ENCODE data around the gene RELN. TPM values are rescaled to one million over a fixed set of nuclear protein-coding genes. Genes with fewer than 3 reads are reported as not detected.

RELN gene
- total and polyA plus RNA-seq, 5 donors from 2014 or later, result not detected

GRCh38 chr7:103951311-103951710 lies 38.1 kb downstream of the RELN start:
- H3K4me3 Mint-ChIP-seq, result no peak overlapping the region
- H3K9me3 ChIP-seq (ENCODE audit: control insufficient read depth in 2 of 2, low read length in 2 of 2), result no peaks in the 10 kb centered on the region
- H3K4me3 ChIP-seq (ENCODE audit: low read depth, low read length), result no peak overlapping the region
- H3K4me1 Mint-ChIP-seq, result no peaks in the 10 kb centered on the region
- ATAC-seq (ENCODE audit: low read depth in 2 of 2) (no peak), DNase-seq (no peak)
- no peaks in the 10 kb centered on the region for H3K36me3 Mint-ChIP-seq
- no peaks in the 10 kb centered on the region for H3K4me1 ChIP-seq (ENCODE audit: control insufficient read depth, insufficient read depth, low read length, poor library complexity, severe bottlenecking)
- H3K27me3 ChIP-seq (ENCODE audit: control insufficient read depth, insufficient read depth, low read length), result no peaks in the 10 kb centered on the region
- H3K9me3 Mint-ChIP-seq, result no peaks in the 10 kb centered on the region
- H3K36me3 ChIP-seq (ENCODE audit: control insufficient read depth, insufficient read depth, low read length), result no peaks in the 10 kb centered on the region
- no peak overlapping the region for H3K27ac ChIP-seq (ENCODE audit: insufficient read depth, low read length, poor library complexity, severe bottlenecking)
- H3K27me3 Mint-ChIP-seq, result peaks cover 14% of the 10 kb centered on the region
- H3K27ac Mint-ChIP-seq, result no peak overlapping the region

- Histone ChIP-seq H3K4me1 (ENCODE audit: control insufficient read depth, insufficient read depth, low read length, poor library complexity, severe bottlenecking) (no peaks in the 10 kb centered on the region), H3K9me3 (ENCODE audit: control insufficient read depth in 2 of 2, low read length in 2 of 2) (no peaks in the 10 kb centered on the region), H3K27ac (ENCODE audit: insufficient read depth, low read length, poor library complexity, severe bottlenecking) (no peak overlapping the region), H3K36me3 (ENCODE audit: control insufficient read depth, insufficient read depth, low read length) (no peaks in the 10 kb centered on the region), H3K4me3 (ENCODE audit: low read depth, low read length) (no peak overlapping the region), H3K27me3 (ENCODE audit: control insufficient read depth, insufficient read depth, low read length) (no peaks in the 10 kb centered on the region)
- Mint-ChIP-seq H3K4me1 (no peaks in the 10 kb centered on the region), H3K27me3 (peaks cover 5% of the 10 kb centered on the region), H3K36me3 (no peaks in the 10 kb centered on the region), H3K9me3 (no peaks in the 10 kb centered on the region), H3K4me3 (no peak overlapping the region), H3K27ac (no peak overlapping the region)
- no peak for ATAC-seq (ENCODE audit: low read depth in 2 of 2)
- no peak for DNase-seq
Observed at GRCh38 chr7:103949374-103949773, 40.1 kb downstream of the RELN start.

GRCh38 chr7:103947026-103947655 lies 42.3 kb downstream of the RELN start:
- DNase-seq, result no peak
- Mint-ChIP-seq H3K27me3 (peaks cover 5% of the 10 kb centered on the region), H3K4me3 (no peak overlapping the region), H3K4me1 (no peaks in the 10 kb centered on the region), H3K36me3 (no peaks in the 10 kb centered on the region), H3K9me3 (no peaks in the 10 kb centered on the region), H3K27ac (no peak overlapping the region)
- H3K36me3 ChIP-seq (ENCODE audit: control insufficient read depth, insufficient read depth, low read length), result no peaks in the 10 kb centered on the region
- no peak for ATAC-seq (ENCODE audit: low read depth in 2 of 2)
- no peaks in the 10 kb centered on the region for H3K4me1 ChIP-seq (ENCODE audit: control insufficient read depth, insufficient read depth, low read length, poor library complexity, severe bottlenecking)
- H3K4me3 ChIP-seq (ENCODE audit: low read depth, low read length), result no peak overlapping the region
- H3K27me3 ChIP-seq (ENCODE audit: control insufficient read depth, insufficient read depth, low read length), result no peaks in the 10 kb centered on the region
- H3K27ac ChIP-seq (ENCODE audit: insufficient read depth, low read length, poor library complexity, severe bottlenecking), result no peak overlapping the region
- H3K9me3 ChIP-seq (ENCODE audit: control insufficient read depth in 2 of 2, low read length in 2 of 2), result no peaks in the 10 kb centered on the region

- H3K9me3 ChIP-seq (ENCODE audit: control insufficient read depth in 2 of 2, low read length in 2 of 2), result no peaks in the 10 kb centered on the region
- no peaks in the 10 kb centered on the region for H3K9me3 Mint-ChIP-seq
- no peak for DNase-seq
- H3K4me3 ChIP-seq (ENCODE audit: low read depth, low read length), result no peak overlapping the region
- peaks cover 11% of the 10 kb centered on the region for H3K27me3 Mint-ChIP-seq
- no peak overlapping the region for H3K27ac Mint-ChIP-seq
- H3K27ac ChIP-seq (ENCODE audit: insufficient read depth, low read length, poor library complexity, severe bottlenecking), result no peak overlapping the region
- H3K27me3 ChIP-seq (ENCODE audit: control insufficient read depth, insufficient read depth, low read length), result no peaks in the 10 kb centered on the region
- H3K36me3 Mint-ChIP-seq, result no peaks in the 10 kb centered on the region
- ATAC-seq (ENCODE audit: low read depth in 2 of 2), result no peak
- H3K4me1 ChIP-seq (ENCODE audit: control insufficient read depth, insufficient read depth, low read length, poor library complexity, severe bottlenecking), result no peaks in the 10 kb centered on the region
- H3K36me3 ChIP-seq (ENCODE audit: control insufficient read depth, insufficient read depth, low read length), result no peaks in the 10 kb centered on the region
- H3K4me1 Mint-ChIP-seq, result no peaks in the 10 kb centered on the region
- no peak overlapping the region for H3K4me3 Mint-ChIP-seq
Observed at GRCh38 chr7:103944230-103944900, 45.1 kb downstream of the RELN start.

GRCh38 chr7:103941976-103942375 lies 47.5 kb downstream of the RELN start:
- H3K36me3 ChIP-seq (ENCODE audit: control insufficient read depth, insufficient read depth, low read length), result no peaks in the 10 kb centered on the region
- DNase-seq (no peak), ATAC-seq (ENCODE audit: low read depth in 2 of 2) (no peak)
- H3K27ac ChIP-seq (ENCODE audit: insufficient read depth, low read length, poor library complexity, severe bottlenecking), result no peak overlapping the region
- Mint-ChIP-seq H3K36me3 (no peaks in the 10 kb centered on the region), H3K4me3 (no peak overlapping the region), H3K27ac (no peak overlapping the region), H3K4me1 (no peaks in the 10 kb centered on the region), H3K27me3 (peaks cover 9% of the 10 kb centered on the region), H3K9me3 (no peaks in the 10 kb centered on the region)
- no peaks in the 10 kb centered on the region for H3K9me3 ChIP-seq (ENCODE audit: control insufficient read depth in 2 of 2, low read length in 2 of 2)
- H3K27me3 ChIP-seq (ENCODE audit: control insufficient read depth, insufficient read depth, low read length), result no peaks in the 10 kb centered on the region
- no peaks in the 10 kb centered on the region for H3K4me1 ChIP-seq (ENCODE audit: control insufficient read depth, insufficient read depth, low read length, poor library complexity, severe bottlenecking)
- H3K4me3 ChIP-seq (ENCODE audit: low read depth, low read length), result no peak overlapping the region

- Histone ChIP-seq H3K4me3 (ENCODE audit: low read depth, low read length) (no peak overlapping the region), H3K9me3 (ENCODE audit: control insufficient read depth in 2 of 2, low read length in 2 of 2) (no peaks in the 10 kb centered on the region), H3K27ac (ENCODE audit: insufficient read depth, low read length, poor library complexity, severe bottlenecking) (no peak overlapping the region), H3K36me3 (ENCODE audit: control insufficient read depth, insufficient read depth, low read length) (no peaks in the 10 kb centered on the region), H3K4me1 (ENCODE audit: control insufficient read depth, insufficient read depth, low read length, poor library complexity, severe bottlenecking) (no peaks in the 10 kb centered on the region), H3K27me3 (ENCODE audit: control insufficient read depth, insufficient read depth, low read length) (no peaks in the 10 kb centered on the region)
- Mint-ChIP-seq H3K27me3 (peaks cover 7% of the 10 kb centered on the region), H3K4me1 (no peaks in the 10 kb centered on the region), H3K36me3 (no peaks in the 10 kb centered on the region), H3K9me3 (no peaks in the 10 kb centered on the region), H3K4me3 (no peak overlapping the region), H3K27ac (no peak overlapping the region)
- no peak for ATAC-seq (ENCODE audit: low read depth in 2 of 2)
- no peak for DNase-seq
Observed at GRCh38 chr7:103940382-103941268, 48.8 kb downstream of the RELN start.

- H3K27me3 Mint-ChIP-seq, result peaks cover 7% of the 10 kb centered on the region
- DNase-seq (no peak), ATAC-seq (ENCODE audit: low read depth in 2 of 2) (no peak)
- H3K27ac Mint-ChIP-seq, result no peak overlapping the region
- H3K9me3 Mint-ChIP-seq, result no peaks in the 10 kb centered on the region
- no peaks in the 10 kb centered on the region for H3K4me1 Mint-ChIP-seq
- Histone ChIP-seq H3K36me3 (ENCODE audit: control insufficient read depth, insufficient read depth, low read length) (no peaks in the 10 kb centered on the region), H3K27me3 (ENCODE audit: control insufficient read depth, insufficient read depth, low read length) (no peaks in the 10 kb centered on the region), H3K9me3 (ENCODE audit: control insufficient read depth in 2 of 2, low read length in 2 of 2) (no peaks in the 10 kb centered on the region), H3K4me1 (ENCODE audit: control insufficient read depth, insufficient read depth, low read length, poor library complexity, severe bottlenecking) (no peaks in the 10 kb centered on the region), H3K27ac (ENCODE audit: insufficient read depth, low read length, poor library complexity, severe bottlenecking) (no peak overlapping the region), H3K4me3 (ENCODE audit: low read depth, low read length) (no peak overlapping the region)
- no peak overlapping the region for H3K4me3 Mint-ChIP-seq
- no peaks in the 10 kb centered on the region for H3K36me3 Mint-ChIP-seq
Observed at GRCh38 chr7:103937680-103938079, 51.8 kb downstream of the RELN start.

Data from CD4-positive, CD25-positive, alpha-beta regulatory T cell (primary cell).